Measurements from ENCODE around the gene GNG7.
"Not testable (repeated sequence)": the region's sequence is repeated elsewhere in the genome, so short reads cannot be mapped to it uniquely, and the experiment has no call there.

GNG7 gene

GRCh38 chr19:2646866-2647535, 55.5 kb downstream of the GNG7 start:
- DNase-seq, result no peak

GRCh38 chr19:2645826-2646225, 56.7 kb downstream of the GNG7 start:
- DNase-seq, result no peak

GRCh38 chr19:2643123-2643737, 59.3 kb downstream of the GNG7 start:
- DNase-seq, result not testable (repeated sequence)

- DNase-seq, result no peak
Observed at GRCh38 chr19:2641332-2641698, 61.2 kb downstream of the GNG7 start.

- no peak for DNase-seq
Observed at GRCh38 chr19:2640563-2641331, 61.7 kb downstream of the GNG7 start.

- DNase-seq, result no peak
Observed at GRCh38 chr19:2639999-2640398, 62.5 kb downstream of the GNG7 start.

GRCh38 chr19:2638417-2638940, 64.0 kb downstream of the GNG7 start:
- peak in 1 of 56 donors; percentile 49 for DNase-seq

- peak in 41 of 56 donors; percentile 14 to 76 (median 50) for DNase-seq
Observed at GRCh38 chr19:2636897-2637683, 65.4 kb downstream of the GNG7 start.

- DNase-seq, result no peak
Observed at GRCh38 chr19:2636141-2636896, 66.2 kb downstream of the GNG7 start.

GRCh38 chr19:2634960-2635359, 67.5 kb downstream of the GNG7 start:
- DNase-seq, result no peak

- peak in 5 of 56 donors; percentile 6 to 34 (median 25) for DNase-seq
Observed at GRCh38 chr19:2634228-2634951, 68.1 kb downstream of the GNG7 start.

GRCh38 chr19:2633693-2634075, 68.8 kb downstream of the GNG7 start:
- DNase-seq, result no peak

- no peak for DNase-seq
Observed at GRCh38 chr19:2631213-2631821, 71.2 kb downstream of the GNG7 start.

- DNase-seq, result no peak
Observed at GRCh38 chr19:2630352-2631001, 72.0 kb downstream of the GNG7 start.

- peak in 1 of 56 donors; percentile 36 for DNase-seq
Observed at GRCh38 chr19:2629491-2630351, 72.8 kb downstream of the GNG7 start.

GRCh38 chr19:2628597-2628996, 73.9 kb downstream of the GNG7 start:
- no peak for DNase-seq

GRCh38 chr19:2627855-2628254, 74.6 kb downstream of the GNG7 start:
- DNase-seq, result no peak

- peak in 41 of 56 donors; percentile 6 to 88 (median 57) for DNase-seq
Observed at GRCh38 chr19:2627319-2627829, 75.1 kb downstream of the GNG7 start.

Data from amygdala (tissue), 56 donors.